GM12878 (cell line): ENCODE data around the gene ANKS4B. TPM values are rescaled to one million over a fixed set of nuclear protein-coding genes. Genes with fewer than 3 reads are reported as not detected.

Source experiments
- ATAC-seq: fragments of 200-7000 bp; cut with Tn5 transposase; 3 replicates; pipeline ENCODE4 v1.9.1; 2020; ENCODE audit warnings: mild to moderate bottlenecking, moderate library complexity
- BruUV-seq: library from RNA; stranded (reverse); fragments of 400-500 nt; replicated peaks from 2 replicates; lab custom pipeline; 2021; lab: Mats Ljungman, UMichigan
- CTCF ChIA-PET: fragments of 300-600 bp; sonication (Branson Sonifier 250); formaldehyde crosslinking; extraction: SDS; loops from one replicate; lab custom pipeline; 2021; ENCODE audit warnings: inconsistent platforms; lab: Yijun Ruan, JAX
- POLR2A ChIA-PET: fragments of 350-600 bp; formaldehyde crosslinking; extraction: SDS; loops from one replicate; lab custom pipeline; 2021; ENCODE audit warnings: inconsistent platforms; lab: Charles Lee
- RAD21 ChIA-PET: fragments of 300-600 bp; sonication (Branson Sonifier 250); formaldehyde crosslinking; loops from one replicate; lab custom pipeline; 2023; ENCODE audit warnings: antibody characterized with exemption; ENCODE audit not compliant: unreplicated experiment; lab: Charles Lee
- SMC1A ChIA-PET: fragments of 300-600 bp; sonication (Branson Sonifier 250); formaldehyde crosslinking; loops from one replicate; lab custom pipeline; 2023; ENCODE audit not compliant: unreplicated experiment, uncharacterized antibody; lab: Charles Lee
- DNase-seq: peaks from one replicate; pipeline ENCODE4 v3.0.0-alpha.2; 2011; ENCODE audit warnings: low read depth, low spot score
- FAIRE-seq: peaks from 3 replicates; lab custom pipeline; 2011; peaks lifted over from hg19 to GRCh38; lab: Jason Lieb, UNC
- H2AFZ ChIP-seq: 2 replicates; pipeline ENCODE4 v1.6.0; 2011; ENCODE audit warnings: low read depth, low read length, control low read depth; ENCODE audit not compliant: control insufficient read depth
- H3K27ac ChIP-seq: 2 replicates; pipeline ENCODE4 v1.5.1; 2011; ENCODE audit warnings: control low read depth; ENCODE audit not compliant: control insufficient read depth, insufficient read depth
- H3K27me3 ChIP-seq, 2 experiments: replicated peaks in 1 of 2; 2 replicates each; pipeline versions ENCODE4 v1.6.0 to v1.6.1; 2011; ENCODE audit warnings: low read length in 1 of 2; ENCODE audit not compliant: control insufficient read depth in 2 of 2, insufficient read depth in 2 of 2
- H3K36me3 ChIP-seq, 2 experiments: 2 replicates each; pipeline ENCODE4 v1.5.1; 2011; ENCODE audit warnings: low read length in 1 of 2; ENCODE audit not compliant: control insufficient read depth in 2 of 2, insufficient read depth in 2 of 2
- H3K4me1 ChIP-seq: 2 replicates; pipeline ENCODE4 v1.6.1; 2011; ENCODE audit warnings: mild to moderate bottlenecking, low read length, moderate library complexity, mixed read lengths; ENCODE audit not compliant: control insufficient read depth, insufficient read depth
- H3K4me2 ChIP-seq: 2 replicates; pipeline ENCODE4 v1.6.0; 2011; ENCODE audit warnings: control low read depth; ENCODE audit not compliant: control insufficient read depth, insufficient read depth
- H3K4me3 ChIP-seq: fragments of 200-600 bp; sonication (generic); 2 replicates; pipeline ENCODE4 v1.5.1; 2016
- H3K79me2 ChIP-seq: 2 replicates; pipeline ENCODE4 v1.6.0; 2011; ENCODE audit warnings: low read length; ENCODE audit not compliant: control insufficient read depth, insufficient read depth
- H3K9ac ChIP-seq: 2 replicates; pipeline ENCODE4 v1.8.0; 2011; ENCODE audit warnings: low read length, control low read depth, mixed read lengths; ENCODE audit not compliant: control insufficient read depth, insufficient read depth
- H3K9me3 ChIP-seq: replicated peaks from 3 replicates; pipeline ENCODE4 v1.5.1; 2011; ENCODE audit warnings: mild to moderate bottlenecking, low read length; ENCODE audit not compliant: control insufficient read depth, insufficient read depth
- H4K20me1 ChIP-seq: 2 replicates; pipeline ENCODE4 v1.6.0; 2011; ENCODE audit not compliant: control insufficient read depth, insufficient read depth
- HDGF ChIP-seq: fragments of 450-650 bp; IDR thresholded peaks from 2 replicates; pipeline ENCODE4 v1.6.1; 2016; ENCODE audit warnings: antibody characterized with exemption
- JUND ChIP-seq: IDR thresholded peaks from 2 replicates; pipeline ENCODE4 v1.6.1; 2012; ENCODE audit warnings: low read depth, mild to moderate bottlenecking, low read length, improper control_type of control experiment, moderate library complexity
- PAX5 ChIP-seq: IDR thresholded peaks from 2 replicates; pipeline ENCODE4 v1.6.1; 2011; ENCODE audit warnings: low read depth, low read length, borderline replicate concordance
- SIX5 ChIP-seq: IDR thresholded peaks from 2 replicates; pipeline ENCODE4 v1.6.1; 2011; ENCODE audit warnings: mild to moderate bottlenecking, low read depth, low read length, moderate library complexity; ENCODE audit not compliant: severe bottlenecking
- WGBS: methylation state at CpG from one replicate; pipeline ENCODE4 v1.1.6; 2016; ENCODE audit warnings: low lambda C conversion rate; ENCODE audit not compliant: insufficient replicate concordance, insufficient coverage; ENCODE audit errors: missing lambda C conversion rate; 5-methylcytosine and 5-hydroxymethylcytosine counted together
- in situ Hi-C: fragments of 300-500 bp; cut with MboI; formaldehyde crosslinking; loops from 9 replicates; pipeline ENCODE4 v1.14.3; 2018; ENCODE audit warnings: mixed read lengths
- intact Hi-C: fragments of 100-400 bp; cut with micrococcal nuclease; formaldehyde crosslinking; loops from one replicate; pipeline ENCODE4 v1.14.2; 2022; ENCODE audit not compliant: unreplicated experiment
- polyA plus RNA-seq, 11 experiments: library from polyadenylated mRNA; depleted of rRNA in 4 of 11; unstranded in 6 of 11; stranded (reverse) in 5 of 11; fragments of >200 nt; fragmentation: Nextera tagmentation in 4 of 11; fragmentation: Illumina TruSeq in 1 of 11; extraction: Ambion mirVana in 4 of 11; extraction: Trizol in 1 of 11; gene quantifications; 1 replicate in 1 of 11; 2 replicates in 10 of 11; pipeline versions ENCODE4 v1.2.1 to v1.2.3, GENCODE V29; 2011 to 2016; ENCODE audit warnings: inconsistent platforms in 2 of 11, missing spikeins in 2 of 11, low read depth in 1 of 11
- total RNA-seq, 4 experiments: library from RNA; depleted of rRNA in 3 of 4; stranded (reverse); fragments of >200 nt in 3 of 4; fragmentation: Illumina TruSeq in 1 of 4; extraction: Trizol in 1 of 4; gene quantifications; 2 replicates each; pipeline versions ENCODE4 v1.2.1 to v1.2.3, GENCODE V29; 2013 to 2021
- TF ChIP-seq, protein P1 (sequence below): fragments of 450-650 bp; formaldehyde crosslinking; IDR thresholded peaks from 2 replicates; pipeline ENCODE4 v1.4.0; 2020; ENCODE audit warnings: mild to moderate bottlenecking, moderate library complexity
- TF ChIP-seq, protein P2 (sequence below): IDR thresholded peaks from 2 replicates; pipeline ENCODE4 v1.6.1; 2011; ENCODE audit warnings: borderline replicate concordance, low read depth, mild to moderate bottlenecking, moderate library complexity, mixed read lengths, low read length; ENCODE audit not compliant: insufficient read depth; ENCODE audit errors: extremely low read length
- TF ChIP-seq, protein P3 (sequence below): IDR thresholded peaks from 2 replicates; pipeline ENCODE4 v1.6.1; 2011; ENCODE audit warnings: borderline replicate concordance, low read depth, mild to moderate bottlenecking, moderate library complexity, low read length; ENCODE audit not compliant: insufficient read depth, poor library complexity, severe bottlenecking
- TF ChIP-seq, protein P4 (sequence below): fragments of 450-650 bp; IDR thresholded peaks from 2 replicates; pipeline ENCODE4 v1.6.1; 2018; ENCODE audit warnings: mild to moderate bottlenecking, low read depth, moderate library complexity; ENCODE audit not compliant: partially characterized antibody
- TF ChIP-seq, protein P5 (sequence below): IDR thresholded peaks from 2 replicates; pipeline ENCODE4 v1.6.1; 2012; ENCODE audit warnings: mild to moderate bottlenecking, low read depth, low read length

The ANKS4B gene
- total and polyA plus RNA-seq, 10 of the 15 experiments (the other 5 are each of a cell fraction or from before 2014, with no cell fraction given) = 0.01 to 0.11 (median 0.05) TPM; not detected in 6

DNA sequence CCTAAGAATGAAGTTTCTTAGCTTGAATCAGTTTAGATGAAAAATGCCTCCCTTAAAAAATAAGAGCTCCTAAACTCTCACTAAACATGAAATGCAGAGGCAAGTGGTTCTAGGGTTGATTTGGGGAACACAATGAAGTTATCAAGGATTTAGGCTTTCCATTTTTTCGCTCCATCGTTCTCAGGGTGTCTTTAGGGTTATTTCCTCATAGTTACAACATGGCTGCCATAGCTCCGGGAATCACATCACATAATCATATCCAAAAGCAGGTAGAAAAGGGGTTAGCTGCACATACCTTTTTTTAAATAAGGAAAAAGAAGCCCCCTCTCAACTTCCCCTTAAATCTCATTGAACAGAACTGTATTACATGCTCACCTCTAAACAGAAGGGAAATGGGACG, 43.5 kb upstream of the ANKS4B start:
- ChIA-PET SMC1A (interaction anchor here (0.8 to 4.4 kb wide), 12 partner anchors 10 to 1494 kb away, joined by 3 to 57 read pairs (median 4); partner anchors contain the start of genes CRYM and LDAF1), RAD21 (interaction anchor here (0.7 to 4.9 kb wide), 6 partner anchors 32 to 113 kb away, joined by 3 to 62 read pairs (median 4); partner anchors contain the start of genes CRYM and LDAF1), POLR2A (interaction anchor here (1.0 kb wide), 1 partner anchor 111 kb away, joined by 3 read pairs; no protein-coding TSS in a partner anchor), CTCF (interaction anchor here (0.8 to 5.7 kb wide), 11 partner anchors 9 to 1495 kb away, joined by 3 to 75 read pairs (median 9); partner anchors contain the start of genes CRYM and LDAF1)
- Histone ChIP-seq H3K27me3 (no peaks in the 10 kb centered on the region), H4K20me1 (no peaks in the 10 kb centered on the region), H3K9ac (no peak overlapping the region), H3K36me3 (no peaks in the 10 kb centered on the region), H3K27ac (no peak overlapping the region), H2AFZ (no peak overlapping the region), H3K79me2 (no peaks in the 10 kb centered on the region), H3K4me2 (no peak overlapping the region), H3K4me1 (peaks cover 10% of the 10 kb centered on the region), H3K4me3 (no peak overlapping the region), H3K9me3 (peaks cover 3% of the 10 kb centered on the region; the same call in 2 of the 3 replicates)
- intact Hi-C loops (no loop called here), in situ Hi-C loops (no loop called here)
- FAIRE-seq (no peak), ATAC-seq (no peak), DNase-seq (no peak)
- no TSS peak for BruUV-seq
- 72% methylated on average over 4 of the region's 4 CpGs for WGBS
- TF ChIP-seq SIX5 (no peak), JUND (no peak), HDGF (no peak), PAX5 (no peak)
- TF ChIP-seq, protein P1, sequence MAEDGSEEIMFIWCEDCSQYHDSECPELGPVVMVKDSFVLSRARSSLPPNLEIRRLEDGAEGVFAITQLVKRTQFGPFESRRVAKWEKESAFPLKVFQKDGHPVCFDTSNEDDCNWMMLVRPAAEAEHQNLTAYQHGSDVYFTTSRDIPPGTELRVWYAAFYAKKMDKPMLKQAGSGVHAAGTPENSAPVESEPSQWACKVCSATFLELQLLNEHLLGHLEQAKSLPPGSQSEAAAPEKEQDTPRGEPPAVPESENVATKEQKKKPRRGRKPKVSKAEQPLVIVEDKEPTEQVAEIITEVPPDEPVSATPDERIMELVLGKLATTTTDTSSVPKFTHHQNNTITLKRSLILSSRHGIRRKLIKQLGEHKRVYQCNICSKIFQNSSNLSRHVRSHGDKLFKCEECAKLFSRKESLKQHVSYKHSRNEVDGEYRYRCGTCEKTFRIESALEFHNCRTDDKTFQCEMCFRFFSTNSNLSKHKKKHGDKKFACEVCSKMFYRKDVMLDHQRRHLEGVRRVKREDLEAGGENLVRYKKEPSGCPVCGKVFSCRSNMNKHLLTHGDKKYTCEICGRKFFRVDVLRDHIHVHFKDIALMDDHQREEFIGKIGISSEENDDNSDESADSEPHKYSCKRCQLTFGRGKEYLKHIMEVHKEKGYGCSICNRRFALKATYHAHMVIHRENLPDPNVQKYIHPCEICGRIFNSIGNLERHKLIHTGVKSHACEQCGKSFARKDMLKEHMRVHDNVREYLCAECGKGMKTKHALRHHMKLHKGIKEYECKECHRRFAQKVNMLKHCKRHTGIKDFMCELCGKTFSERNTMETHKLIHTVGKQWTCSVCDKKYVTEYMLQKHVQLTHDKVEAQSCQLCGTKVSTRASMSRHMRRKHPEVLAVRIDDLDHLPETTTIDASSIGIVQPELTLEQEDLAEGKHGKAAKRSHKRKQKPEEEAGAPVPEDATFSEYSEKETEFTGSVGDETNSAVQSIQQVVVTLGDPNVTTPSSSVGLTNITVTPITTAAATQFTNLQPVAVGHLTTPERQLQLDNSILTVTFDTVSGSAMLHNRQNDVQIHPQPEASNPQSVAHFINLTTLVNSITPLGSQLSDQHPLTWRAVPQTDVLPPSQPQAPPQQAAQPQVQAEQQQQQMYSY = no peak
- TF ChIP-seq, protein P2, sequence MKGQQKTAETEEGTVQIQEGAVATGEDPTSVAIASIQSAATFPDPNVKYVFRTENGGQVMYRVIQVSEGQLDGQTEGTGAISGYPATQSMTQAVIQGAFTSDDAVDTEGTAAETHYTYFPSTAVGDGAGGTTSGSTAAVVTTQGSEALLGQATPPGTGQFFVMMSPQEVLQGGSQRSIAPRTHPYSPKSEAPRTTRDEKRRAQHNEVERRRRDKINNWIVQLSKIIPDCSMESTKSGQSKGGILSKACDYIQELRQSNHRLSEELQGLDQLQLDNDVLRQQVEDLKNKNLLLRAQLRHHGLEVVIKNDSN = no peak
- TF ChIP-seq, protein P3, sequence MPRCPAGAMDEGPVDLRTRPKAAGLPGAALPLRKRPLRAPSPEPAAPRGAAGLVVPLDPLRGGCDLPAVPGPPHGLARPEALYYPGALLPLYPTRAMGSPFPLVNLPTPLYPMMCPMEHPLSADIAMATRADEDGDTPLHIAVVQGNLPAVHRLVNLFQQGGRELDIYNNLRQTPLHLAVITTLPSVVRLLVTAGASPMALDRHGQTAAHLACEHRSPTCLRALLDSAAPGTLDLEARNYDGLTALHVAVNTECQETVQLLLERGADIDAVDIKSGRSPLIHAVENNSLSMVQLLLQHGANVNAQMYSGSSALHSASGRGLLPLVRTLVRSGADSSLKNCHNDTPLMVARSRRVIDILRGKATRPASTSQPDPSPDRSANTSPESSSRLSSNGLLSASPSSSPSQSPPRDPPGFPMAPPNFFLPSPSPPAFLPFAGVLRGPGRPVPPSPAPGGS = no peak
- TF ChIP-seq, protein P4, sequence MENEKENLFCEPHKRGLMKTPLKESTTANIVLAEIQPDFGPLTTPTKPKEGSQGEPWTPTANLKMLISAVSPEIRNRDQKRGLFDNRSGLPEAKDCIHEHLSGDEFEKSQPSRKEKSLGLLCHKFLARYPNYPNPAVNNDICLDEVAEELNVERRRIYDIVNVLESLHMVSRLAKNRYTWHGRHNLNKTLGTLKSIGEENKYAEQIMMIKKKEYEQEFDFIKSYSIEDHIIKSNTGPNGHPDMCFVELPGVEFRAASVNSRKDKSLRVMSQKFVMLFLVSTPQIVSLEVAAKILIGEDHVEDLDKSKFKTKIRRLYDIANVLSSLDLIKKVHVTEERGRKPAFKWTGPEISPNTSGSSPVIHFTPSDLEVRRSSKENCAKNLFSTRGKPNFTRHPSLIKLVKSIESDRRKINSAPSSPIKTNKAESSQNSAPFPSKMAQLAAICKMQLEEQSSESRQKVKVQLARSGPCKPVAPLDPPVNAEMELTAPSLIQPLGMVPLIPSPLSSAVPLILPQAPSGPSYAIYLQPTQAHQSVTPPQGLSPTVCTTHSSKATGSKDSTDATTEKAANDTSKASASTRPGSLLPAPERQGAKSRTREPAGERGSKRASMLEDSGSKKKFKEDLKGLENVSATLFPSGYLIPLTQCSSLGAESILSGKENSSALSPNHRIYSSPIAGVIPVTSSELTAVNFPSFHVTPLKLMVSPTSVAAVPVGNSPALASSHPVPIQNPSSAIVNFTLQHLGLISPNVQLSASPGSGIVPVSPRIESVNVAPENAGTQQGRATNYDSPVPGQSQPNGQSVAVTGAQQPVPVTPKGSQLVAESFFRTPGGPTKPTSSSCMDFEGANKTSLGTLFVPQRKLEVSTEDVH = no peak
- TF ChIP-seq, protein P5, sequence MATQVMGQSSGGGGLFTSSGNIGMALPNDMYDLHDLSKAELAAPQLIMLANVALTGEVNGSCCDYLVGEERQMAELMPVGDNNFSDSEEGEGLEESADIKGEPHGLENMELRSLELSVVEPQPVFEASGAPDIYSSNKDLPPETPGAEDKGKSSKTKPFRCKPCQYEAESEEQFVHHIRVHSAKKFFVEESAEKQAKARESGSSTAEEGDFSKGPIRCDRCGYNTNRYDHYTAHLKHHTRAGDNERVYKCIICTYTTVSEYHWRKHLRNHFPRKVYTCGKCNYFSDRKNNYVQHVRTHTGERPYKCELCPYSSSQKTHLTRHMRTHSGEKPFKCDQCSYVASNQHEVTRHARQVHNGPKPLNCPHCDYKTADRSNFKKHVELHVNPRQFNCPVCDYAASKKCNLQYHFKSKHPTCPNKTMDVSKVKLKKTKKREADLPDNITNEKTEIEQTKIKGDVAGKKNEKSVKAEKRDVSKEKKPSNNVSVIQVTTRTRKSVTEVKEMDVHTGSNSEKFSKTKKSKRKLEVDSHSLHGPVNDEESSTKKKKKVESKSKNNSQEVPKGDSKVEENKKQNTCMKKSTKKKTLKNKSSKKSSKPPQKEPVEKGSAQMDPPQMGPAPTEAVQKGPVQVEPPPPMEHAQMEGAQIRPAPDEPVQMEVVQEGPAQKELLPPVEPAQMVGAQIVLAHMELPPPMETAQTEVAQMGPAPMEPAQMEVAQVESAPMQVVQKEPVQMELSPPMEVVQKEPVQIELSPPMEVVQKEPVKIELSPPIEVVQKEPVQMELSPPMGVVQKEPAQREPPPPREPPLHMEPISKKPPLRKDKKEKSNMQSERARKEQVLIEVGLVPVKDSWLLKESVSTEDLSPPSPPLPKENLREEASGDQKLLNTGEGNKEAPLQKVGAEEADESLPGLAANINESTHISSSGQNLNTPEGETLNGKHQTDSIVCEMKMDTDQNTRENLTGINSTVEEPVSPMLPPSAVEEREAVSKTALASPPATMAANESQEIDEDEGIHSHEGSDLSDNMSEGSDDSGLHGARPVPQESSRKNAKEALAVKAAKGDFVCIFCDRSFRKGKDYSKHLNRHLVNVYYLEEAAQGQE = no peak
